Esophagus squamous epithelium (tissue), 5 donors: ENCODE measurements around the gene DACT2. TPM values are rescaled to one million over a fixed set of nuclear protein-coding genes. Genes with fewer than 3 reads are reported as not detected.
"Not testable (repeated sequence)": the region's sequence is repeated elsewhere in the genome, so short reads cannot be mapped to it uniquely, and the experiment has no call there.

Experiments
- DNase-seq: peaks from one replicate; lab custom pipeline; 2025; lab: John Stamatoyannopoulos, UW
- H3K27ac ChIP-seq, 4 donors: fragments of 200-600 bp; sonication (generic); one replicate each; pipeline ENCODE4 v1.5.1; 2016 to 2019; ENCODE audit warnings: mild to moderate bottlenecking in 1 of 4
- H3K27me3 ChIP-seq, 4 donors: fragments of 200-600 bp; sonication (generic); 1 replicate in 3 of 4; 2 replicates in 1 of 4; pipeline versions ENCODE4 v1.5.1 to v1.6.0; 2017 to 2021; ENCODE audit warnings: antibody characterized with exemption in 1 of 4
- H3K36me3 ChIP-seq, 3 donors: fragments of 200-600 bp; sonication (generic); one replicate each; pipeline ENCODE4 v1.5.1; 2016 to 2019
- H3K4me1 ChIP-seq, 3 donors: fragments of 200-600 bp; sonication (generic); one replicate each; pipeline ENCODE4 v1.5.1; 2017 to 2019
- H3K4me3 ChIP-seq, 4 donors: fragments of 200-600 bp; sonication (generic); 1 replicate in 3 of 4; 2 replicates in 1 of 4; pipeline ENCODE4 v1.5.1; 2016 to 2019; ENCODE audit warnings: mild to moderate bottlenecking in 2 of 4, moderate library complexity in 1 of 4
- H3K9me3 ChIP-seq, 3 donors: fragments of 200-600 bp; sonication (generic); one replicate each; pipeline ENCODE4 v1.5.1; 2016 to 2019
- CTCF ChIP-seq, 6 experiments: fragments of 450-650 bp in 4 of 6; fragments of 200-600 bp in 2 of 6; sonication (generic) in 2 of 6; IDR thresholded peaks; one replicate each; pipeline ENCODE4 v1.5.1; 2016 to 2019; ENCODE audit warnings: antibody characterized with exemption in 6 of 6, mild to moderate bottlenecking in 4 of 6, moderate library complexity in 4 of 6
- POLR2A ChIP-seq, 4 donors: fragments of 450-650 bp; IDR thresholded peaks; one replicate each; pipeline ENCODE4 v1.6.1; 2017; ENCODE audit warnings: antibody characterized with exemption in 4 of 4, mild to moderate bottlenecking in 4 of 4, moderate library complexity in 3 of 4
- WGBS, 2 donors: methylation state at CpG; one replicate each; pipeline ENCODE4 v1.1.5; 2018; 5-methylcytosine and 5-hydroxymethylcytosine counted together
- intact Hi-C: fragments of 100-400 bp; cut with DNase I; formaldehyde crosslinking; loops from one replicate; pipeline ENCODE4 v1.15.0; 2022
- total RNA-seq, 4 donors: library from RNA; depleted of rRNA; stranded (reverse); fragments of >200 nt; gene quantifications; one replicate each; pipeline ENCODE4 v1.1.0, GENCODE V29; 2016
- donor health status: DM: yes; HTN: yes; CAD: no.

The DACT2 gene
- total RNA-seq, 4 donors from 2014 or later = 0.57 to 2.8 (median 1.9) TPM

- 52 to 61% methylated on average over 4 to 8 of the region's 14 CpGs for WGBS, 2 donors
- intact Hi-C loops = no loop called here
- Histone ChIP-seq H3K4me3 (no peak overlapping the region), H3K4me1 (no peaks in the 10 kb centered on the region), H3K27me3 (peaks cover 0 to 48% (median 0%) of the 10 kb centered on the region in 4 donors), H3K9me3 (no peaks in the 10 kb centered on the region), H3K36me3 (no peaks in the 10 kb centered on the region), H3K27ac (no peak overlapping the region)
- no peak for DNase-seq
- TF ChIP-seq POLR2A (IDR thresholded peaks at IDR 0.05) = no peak
- no peak for TF ChIP-seq CTCF (IDR thresholded peaks at IDR 0.05)
Measured at GRCh38 chr6:168283686-168284025, 35.9 kb downstream of the DACT2 start.

GRCh38 chr6:168282985-168283685 lies 36.4 kb downstream of the DACT2 start:
- Histone ChIP-seq H3K4me1 (no peaks in the 10 kb centered on the region), H3K9me3 (no peaks in the 10 kb centered on the region), H3K27ac (no peak overlapping the region), H3K36me3 (no peaks in the 10 kb centered on the region), H3K27me3 (peaks cover 0 to 53% (median 0%) of the 10 kb centered on the region in 4 donors), H3K4me3 (no peak overlapping the region)
- intact Hi-C loops = no loop called here
- no peak for DNase-seq
- TF ChIP-seq CTCF (IDR thresholded peaks at IDR 0.05) (no peak), POLR2A (IDR thresholded peaks at IDR 0.05) (no peak)
- WGBS, 2 donors = 78 to 91% methylated on average over 5 to 12 of the region's 20 CpGs

- DNase-seq = no peak
- no peak overlapping the region for H3K4me3 ChIP-seq
- H3K27ac ChIP-seq = no peak overlapping the region
- no peak for TF ChIP-seq POLR2A (IDR thresholded peaks at IDR 0.05)
- no peak for TF ChIP-seq CTCF (IDR thresholded peaks at IDR 0.05)
- H3K9me3 ChIP-seq = no peaks in the 10 kb centered on the region
- H3K27me3 ChIP-seq = peaks cover 0 to 62% (median 0%) of the 10 kb centered on the region in 4 donors
- WGBS, 2 donors = 78 to 79% methylated on average over 7 of the region's 7 CpGs
- H3K36me3 ChIP-seq = no peaks in the 10 kb centered on the region
- intact Hi-C loops = no loop called here
- no peaks in the 10 kb centered on the region for H3K4me1 ChIP-seq
Measured at GRCh38 chr6:168281826-168282225, 37.8 kb downstream of the DACT2 start.

GRCh38 chr6:168281314-168281713 lies 38.3 kb downstream of the DACT2 start:
- H3K27me3 ChIP-seq = peaks cover 0 to 65% (median 0%) of the 10 kb centered on the region in 4 donors
- H3K9me3 ChIP-seq, intact Hi-C loops, H3K27ac ChIP-seq, H3K4me1 ChIP-seq, H3K4me3 ChIP-seq, H3K36me3 ChIP-seq, DNase-seq: not testable (repeated sequence)
- 90 to 93% methylated on average over 5 to 6 of the region's 13 CpGs for WGBS, 2 donors

- Histone ChIP-seq H3K27me3 (peaks cover 0 to 69% (median 0%) of the 10 kb centered on the region in 4 donors), H3K9me3 (no peaks in the 10 kb centered on the region), H3K4me3 (no peak overlapping the region), H3K4me1 (no peaks in the 10 kb centered on the region), H3K27ac (no peak overlapping the region), H3K36me3 (no peaks in the 10 kb centered on the region)
- intact Hi-C loops = no loop called here
- TF ChIP-seq POLR2A (IDR thresholded peaks at IDR 0.05) (no peak), CTCF (IDR thresholded peaks at IDR 0.05) (no peak)
- 24 to 69% methylated on average over 5 to 9 of the region's 13 CpGs for WGBS, 2 donors
- no peak for DNase-seq
Measured at GRCh38 chr6:168280899-168281245, 38.7 kb downstream of the DACT2 start.
